ENCODE measurements around the gene RRBP1.

DNA sequence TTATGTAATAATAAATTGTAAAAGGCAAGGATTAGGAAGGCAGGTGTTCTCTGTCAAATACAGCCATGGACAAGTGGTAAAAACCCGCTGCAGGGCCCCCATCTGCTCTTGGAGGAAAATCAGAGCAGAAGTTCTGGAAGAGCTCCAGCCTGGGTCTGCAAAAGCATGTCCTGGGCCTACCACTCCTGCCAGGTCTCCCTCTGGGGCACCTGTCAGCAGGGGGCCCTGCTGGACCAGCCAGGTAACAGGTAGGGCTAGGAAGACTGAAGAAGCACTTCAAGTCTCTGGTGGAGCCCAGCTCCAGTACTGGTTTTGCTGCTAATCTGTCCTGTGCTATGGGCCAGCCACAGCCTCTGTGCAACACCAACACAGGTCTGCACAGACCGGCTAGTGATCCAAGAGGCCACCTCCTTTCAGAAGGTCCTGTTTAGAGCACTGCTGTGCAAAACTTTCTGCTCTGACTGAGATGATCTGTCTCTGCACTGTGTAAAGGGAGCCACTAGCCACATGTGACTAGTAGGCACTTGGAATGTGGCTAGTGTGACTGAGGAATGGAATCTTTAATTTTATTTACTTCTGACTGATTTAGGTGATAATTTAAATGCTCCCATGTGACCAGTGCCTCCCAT, 30.2 kb downstream of the RRBP1 start:
- TF ChIP-seq, protein P1, sequence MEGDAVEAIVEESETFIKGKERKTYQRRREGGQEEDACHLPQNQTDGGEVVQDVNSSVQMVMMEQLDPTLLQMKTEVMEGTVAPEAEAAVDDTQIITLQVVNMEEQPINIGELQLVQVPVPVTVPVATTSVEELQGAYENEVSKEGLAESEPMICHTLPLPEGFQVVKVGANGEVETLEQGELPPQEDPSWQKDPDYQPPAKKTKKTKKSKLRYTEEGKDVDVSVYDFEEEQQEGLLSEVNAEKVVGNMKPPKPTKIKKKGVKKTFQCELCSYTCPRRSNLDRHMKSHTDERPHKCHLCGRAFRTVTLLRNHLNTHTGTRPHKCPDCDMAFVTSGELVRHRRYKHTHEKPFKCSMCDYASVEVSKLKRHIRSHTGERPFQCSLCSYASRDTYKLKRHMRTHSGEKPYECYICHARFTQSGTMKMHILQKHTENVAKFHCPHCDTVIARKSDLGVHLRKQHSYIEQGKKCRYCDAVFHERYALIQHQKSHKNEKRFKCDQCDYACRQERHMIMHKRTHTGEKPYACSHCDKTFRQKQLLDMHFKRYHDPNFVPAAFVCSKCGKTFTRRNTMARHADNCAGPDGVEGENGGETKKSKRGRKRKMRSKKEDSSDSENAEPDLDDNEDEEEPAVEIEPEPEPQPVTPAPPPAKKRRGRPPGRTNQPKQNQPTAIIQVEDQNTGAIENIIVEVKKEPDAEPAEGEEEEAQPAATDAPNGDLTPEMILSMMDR (IDR thresholded peaks at IDR 0.05), result no peak
- no peak for TF ChIP-seq POLR2A (IDR thresholded peaks at IDR 0.05)
